K562 (cell line): ENCODE measurements around the gene RIT2. TPM values are rescaled to one million over a fixed set of nuclear protein-coding genes. Genes with fewer than 3 reads are reported as not detected.

ENCODE experiments used
- ATAC-seq: fragments of 200-7000 bp; cut with Tn5 transposase; 3 replicates; pipeline ENCODE4 v1.9.1; 2020; ENCODE audit warnings: moderate library complexity
- BruUV-seq: library from RNA; stranded (reverse); fragments of 400-500 nt; replicated peaks from 2 replicates; lab custom pipeline; 2021; lab: Mats Ljungman, UMichigan
- CTCF ChIA-PET: fragments of 300-600 bp; formaldehyde crosslinking; extraction: SDS; loops from one replicate; lab custom pipeline; 2021; ENCODE audit warnings: low intra/inter-chr PET ratio; lab: Yijun Ruan, JAX
- POLR2A ChIA-PET: fragments of 300-600, 350-650 bp; sonication (Branson Sonifier 250); formaldehyde crosslinking; extraction: SDS; loops from one replicate; lab custom pipeline; 2021; ENCODE audit warnings: antibody characterized with exemption, inconsistent platforms; lab: Yijun Ruan, JAX
- DNase-seq, 4 experiments: peaks; one replicate each; pipeline versions ENCODE4 v3.0.0 to v3.0.0-alpha.2; 2011 to 2018; ENCODE audit warnings: low spot score in 3 of 4, mixed read lengths in 3 of 4; ENCODE audit errors: extremely low read depth in 1 of 4
- FAIRE-seq: peaks from 2 replicates; lab custom pipeline; 2011; peaks lifted over from hg19 to GRCh38; lab: Jason Lieb, UNC
- H2AFZ ChIP-seq: 2 replicates; pipeline ENCODE4 v1.6.0; 2011; ENCODE audit warnings: low read depth, low read length, control low read depth, inconsistent platforms
- H3K27ac ChIP-seq: fragments of 200-600 bp; 3 replicates; pipeline ENCODE4 v1.8.0; 2011; ENCODE audit warnings: low read depth, mild to moderate bottlenecking, control low read depth, inconsistent platforms, low read length, moderate library complexity, mixed read lengths; ENCODE audit errors: extremely low read depth
- H3K27me3 ChIP-seq, 2 experiments: fragments of 300-600 bp in 1 of 2; 2 replicates in 1 of 2; 3 replicates in 1 of 2; pipeline versions ENCODE4 v1.6.0 to v1.8.0; 2011; ENCODE audit warnings: inconsistent platforms in 2 of 2, low read length in 2 of 2, mild to moderate bottlenecking in 1 of 2, mixed read lengths in 1 of 2, moderate library complexity in 1 of 2; ENCODE audit not compliant: control insufficient read depth in 2 of 2, insufficient read depth in 2 of 2
- H3K36me3 ChIP-seq: fragments of 300-600 bp; 3 replicates; pipeline ENCODE4 v1.8.0; 2011; ENCODE audit warnings: mild to moderate bottlenecking, low read length, inconsistent platforms; ENCODE audit not compliant: control insufficient read depth, insufficient read depth
- H3K4me1 ChIP-seq, 2 experiments: fragments of 200-600 bp in 1 of 2; replicated peaks in 1 of 2; 2 replicates in 1 of 2; 3 replicates in 1 of 2; pipeline versions ENCODE4 v1.5.1 to v1.8.0; 2011; ENCODE audit warnings: inconsistent platforms in 2 of 2, low read length in 2 of 2, mild to moderate bottlenecking in 1 of 2, mixed read lengths in 1 of 2, moderate library complexity in 1 of 2; ENCODE audit not compliant: control insufficient read depth in 2 of 2, insufficient read depth in 2 of 2
- H3K4me2 ChIP-seq: 2 replicates; pipeline ENCODE4 v1.6.1; 2011; ENCODE audit warnings: low read length, control low read depth, inconsistent platforms, mixed read lengths; ENCODE audit not compliant: insufficient read depth
- H3K4me3 ChIP-seq: fragments of 200-600 bp; sonication (generic), shearing (Covaris generic); 2 replicates; pipeline ENCODE4 v1.5.1; 2016; ENCODE audit warnings: control low read depth, inconsistent platforms
- H3K79me2 ChIP-seq: fragments of 200-600 bp; 3 replicates; pipeline ENCODE4 v1.8.0; 2011; ENCODE audit warnings: low read length, inconsistent platforms; ENCODE audit not compliant: control insufficient read depth, insufficient read depth
- H3K9ac ChIP-seq, 2 experiments: 2 replicates each; pipeline versions ENCODE4 v1.6.0 to v1.6.1; 2011; ENCODE audit warnings: low read depth in 2 of 2, low read length in 2 of 2, control low read depth in 1 of 2, inconsistent platforms in 1 of 2, mild to moderate bottlenecking in 1 of 2, mixed read lengths in 1 of 2; ENCODE audit not compliant: insufficient read depth in 1 of 2
- H3K9me1 ChIP-seq: one replicate; pipeline ENCODE4 v1.6.0; 2011; ENCODE audit warnings: inconsistent platforms, mild to moderate bottlenecking, low read length, moderate library complexity; ENCODE audit not compliant: control insufficient read depth, insufficient read depth
- H3K9me3 ChIP-seq: replicated peaks from 2 replicates; pipeline ENCODE4 v1.5.1; 2011; ENCODE audit warnings: low read depth, low read length, inconsistent platforms; ENCODE audit not compliant: control insufficient read depth, insufficient read depth
- H4K20me1 ChIP-seq: replicated peaks from 2 replicates; pipeline ENCODE4 v1.6.1; 2011; ENCODE audit warnings: low read length, inconsistent platforms, mixed read lengths; ENCODE audit not compliant: control insufficient read depth, insufficient read depth
- CREB3L1 ChIP-seq: fragments of 450-650 bp; IDR thresholded peaks from 2 replicates; pipeline ENCODE4 v1.6.1; 2014; ENCODE audit warnings: low read depth, mild to moderate bottlenecking, moderate library complexity, borderline replicate concordance
- MBD2 ChIP-seq: sonication (generic); IDR thresholded peaks from 2 replicates; pipeline ENCODE4 v1.6.1; 2016; ENCODE audit warnings: low read depth, borderline replicate concordance
- SIN3B ChIP-seq: fragments of 450-650 bp; IDR thresholded peaks from 2 replicates; pipeline ENCODE4 v1.6.1; 2017; ENCODE audit warnings: low read depth, mild to moderate bottlenecking, moderate library complexity
- TRIM24 ChIP-seq, 2 experiments: fragments of 450-650 bp; IDR thresholded peaks; 2 replicates each; pipeline ENCODE4 v1.6.1; 2016
- ZBTB7A ChIP-seq: IDR thresholded peaks from 2 replicates; pipeline ENCODE4 v1.6.1; 2011; ENCODE audit warnings: low read depth, mild to moderate bottlenecking, low read length, moderate library complexity, borderline replicate concordance; ENCODE audit not compliant: control insufficient read depth
- ZNF408 ChIP-seq: fragments of 250-450 bp; sonication (Bioruptor Pico); IDR thresholded peaks from 2 replicates; pipeline ENCODE4 v1.4.0; 2020; ENCODE audit warnings: low read depth, mild to moderate bottlenecking, moderate library complexity
- in situ Hi-C: fragments of 300-500 bp; cut with MboI; formaldehyde crosslinking; loops from 4 replicates; pipeline ENCODE4 v1.15.0; 2018; ENCODE audit warnings: inconsistent platforms, mixed read lengths
- intact Hi-C: fragments of 100-400 bp; cut with micrococcal nuclease; formaldehyde crosslinking; loops from 2 replicates; pipeline ENCODE4 v1.14.2; 2022
- polyA plus RNA-seq, 8 experiments: library from polyadenylated mRNA; depleted of rRNA in 4 of 8; stranded (reverse) in 5 of 8; unstranded in 3 of 8; fragments of >200 nt; fragmentation: Nextera tagmentation in 2 of 8; fragmentation: Illumina TruSeq in 1 of 8; extraction: Ambion mirVana in 2 of 8; extraction: Trizol in 1 of 8; gene quantifications; 2 replicates each; pipeline versions ENCODE4 v1.2.1 to v1.2.3, GENCODE V29; 2011 to 2014; ENCODE audit warnings: inconsistent platforms in 1 of 8, missing spikeins in 1 of 8
- total RNA-seq, 7 experiments: library from RNA; depleted of rRNA in 6 of 7; stranded (reverse); fragments of >200 nt in 6 of 7; fragmentation: Illumina TruSeq in 2 of 7; extraction: Trizol in 2 of 7; gene quantifications; 2 replicates each; pipeline versions ENCODE4 v1.2.1 to v1.2.3, GENCODE V29; 2011 to 2021; ENCODE audit warnings: low replicate concordance in 1 of 7
- TF ChIP-seq, protein P1 (sequence below), 2 experiments: fragments of 250-450 bp in 1 of 2; fragments of 450-650 bp in 1 of 2; sonication (Bioruptor Pico) in 1 of 2; IDR thresholded peaks; 2 replicates each; pipeline versions ENCODE4 v1.6.1 to v1.8.0; 2016 to 2021; ENCODE audit warnings: mild to moderate bottlenecking in 2 of 2, moderate library complexity in 2 of 2, missing compliant biosample characterization in 1 of 2, missing genetic modification characterization in 1 of 2

Gene RIT2
- total and polyA plus RNA-seq, 9 of the 15 experiments (the other 6 are each of a cell fraction or from before 2014, with no cell fraction given) = not detected

GRCh38 chr18:43001821-43002220 lies 113.7 kb downstream of the RIT2 start (continued):
- TF ChIP-seq CREB3L1 (no peak), TRIM24 (IDR thresholded peaks at IDR 0.05) (no peak), ZNF408 (CRISPR knock-in tag) (no peak), MBD2 (no peak)
- TF ChIP-seq, all 486 proteins: peak for 0

GRCh38 chr18:42996824-42997223 lies 118.7 kb downstream of the RIT2 start:
- ChIA-PET POLR2A (no interaction called here), CTCF (no interaction called here)
- H3K9me1 ChIP-seq = no peaks in the 10 kb centered on the region
- no peak overlapping the region for H2AFZ ChIP-seq
- H4K20me1 ChIP-seq = no peaks in the 10 kb centered on the region
- in situ Hi-C loops = no loop called here
- no peaks in the 10 kb centered on the region for H3K9me3 ChIP-seq
- ATAC-seq = no peak
- BruUV-seq = no TSS peak
- no peak overlapping the region for H3K9ac ChIP-seq
- H3K4me3 ChIP-seq = no peak overlapping the region
- H3K4me1 ChIP-seq = no peaks in the 10 kb centered on the region
- intact Hi-C loops = no loop called here
- DNase-seq = no peak
- no peaks in the 10 kb centered on the region for H3K27me3 ChIP-seq
- no peak overlapping the region for H3K4me2 ChIP-seq
- TF ChIP-seq ZBTB7A (no peak), SIN3B (no peak)
- TF ChIP-seq, protein P1, sequence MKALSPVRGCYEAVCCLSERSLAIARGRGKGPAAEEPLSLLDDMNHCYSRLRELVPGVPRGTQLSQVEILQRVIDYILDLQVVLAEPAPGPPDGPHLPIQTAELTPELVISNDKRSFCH (CRISPR knock-in tag; IDR thresholded peaks at IDR 0.05) = no peak
- TF ChIP-seq, protein P1 (tag; IDR thresholded peaks at IDR 0.05) = no peak
- no peak for FAIRE-seq
- H3K36me3 ChIP-seq = no peaks in the 10 kb centered on the region
- no peaks in the 10 kb centered on the region for H3K79me2 ChIP-seq
- H3K27ac ChIP-seq = no peak overlapping the region
